Osteoblast (primary cell): ENCODE results near the gene POLR2J. TPM values are rescaled to one million over a fixed set of nuclear protein-coding genes. Genes with fewer than 3 reads are reported as not detected.
"Not testable (repeated sequence)": the region's sequence is repeated elsewhere in the genome, so short reads cannot be mapped to it uniquely, and the experiment has no call there.

Experiments used
- DNase-seq: peaks from one replicate; pipeline ENCODE4 v3.0.0; 2011; ENCODE audit warnings: low spot score, mixed read lengths; ENCODE audit not compliant: insufficient read length; ENCODE audit errors: missing footprints
- H2AFZ ChIP-seq: 2 replicates; pipeline ENCODE4 v1.6.0; 2011; ENCODE audit warnings: mild to moderate bottlenecking, low read length
- H3K27ac ChIP-seq: 2 replicates; pipeline ENCODE4 v1.5.1; 2011; ENCODE audit warnings: mild to moderate bottlenecking, low read depth, low read length, moderate library complexity
- H3K27me3 ChIP-seq: 2 replicates; pipeline ENCODE4 v1.6.0; 2012; ENCODE audit warnings: mild to moderate bottlenecking, control low read depth, inconsistent platforms, low read length, moderate library complexity; ENCODE audit not compliant: insufficient read depth
- H3K36me3 ChIP-seq: 2 replicates; pipeline ENCODE4 v1.5.1; 2011; ENCODE audit warnings: mild to moderate bottlenecking, low read length, control low read depth, moderate library complexity; ENCODE audit not compliant: insufficient read depth
- H3K4me1 ChIP-seq: 2 replicates; pipeline ENCODE4 v1.5.1; 2011; ENCODE audit warnings: mild to moderate bottlenecking, low read length, control low read depth, moderate library complexity; ENCODE audit not compliant: insufficient read depth
- H3K4me2 ChIP-seq: 2 replicates; pipeline ENCODE4 v1.6.0; 2011; ENCODE audit warnings: mild to moderate bottlenecking, low read length; ENCODE audit not compliant: insufficient read depth
- H3K4me3 ChIP-seq: fragments of 200-600 bp; sonication (generic); 3 replicates; pipeline ENCODE4 v1.5.1; 2012; ENCODE audit warnings: mild to moderate bottlenecking, low read length, inconsistent platforms; ENCODE audit not compliant: insufficient read depth
- H3K79me2 ChIP-seq: 2 replicates; pipeline ENCODE4 v1.6.0; 2012; ENCODE audit warnings: mild to moderate bottlenecking, low read length, control low read depth, inconsistent platforms; ENCODE audit not compliant: insufficient read depth
- H3K9me3 ChIP-seq: 2 replicates; pipeline ENCODE4 v1.5.1; 2011; ENCODE audit warnings: low read depth, low read length, control low read depth
- H4K20me1 ChIP-seq: 2 replicates; pipeline ENCODE4 v1.6.0; 2012; ENCODE audit warnings: mild to moderate bottlenecking, low read length, control low read depth; ENCODE audit not compliant: insufficient read depth
- total RNA-seq: library from RNA; depleted of rRNA; stranded (reverse); fragments of >200 nt; gene quantifications from 2 replicates; pipeline ENCODE4 v1.2.3, GENCODE V29; 2012
- TF ChIP-seq, protein P1 (sequence below): IDR thresholded peaks from 2 replicates; pipeline ENCODE4 v1.5.1; 2011; ENCODE audit warnings: mild to moderate bottlenecking, low read depth, low read length, moderate library complexity; ENCODE audit errors: extremely low read depth

POLR2J gene
- total RNA-seq, 1 donor: 27.9 TPM

DNA sequence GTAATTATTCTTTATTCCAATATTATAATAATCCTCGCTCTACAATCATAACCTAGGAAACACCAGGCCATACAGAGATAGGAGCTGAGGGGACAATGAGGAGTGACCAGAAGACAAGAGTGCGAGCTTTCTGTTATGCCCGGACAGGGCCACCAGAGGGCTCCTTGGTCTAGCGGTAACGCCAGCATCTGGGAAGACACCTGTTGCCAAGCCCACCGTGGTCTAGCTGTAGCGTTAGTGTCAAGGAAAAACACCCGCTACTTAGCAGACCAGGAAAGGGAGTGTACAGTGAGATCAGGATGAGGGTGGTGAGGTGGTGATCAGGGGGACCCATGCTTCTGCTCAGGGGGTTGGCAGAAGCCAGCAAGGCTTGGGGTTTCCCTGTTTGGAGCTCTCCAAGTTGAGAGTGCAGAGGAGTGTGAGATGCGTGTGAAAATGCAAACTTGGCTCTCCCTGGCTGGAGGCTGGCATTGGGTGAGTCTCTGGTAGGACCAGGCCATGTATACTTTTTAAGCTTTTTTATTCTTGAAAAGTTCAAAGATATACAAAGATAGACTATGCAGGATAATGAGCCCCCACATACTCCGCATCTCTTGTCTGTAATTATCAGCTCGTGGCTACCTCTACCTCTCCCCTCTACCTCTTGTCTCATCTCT is 1.4 kb upstream of the POLR2J start:
- H4K20me1 ChIP-seq, H3K4me3 ChIP-seq, H3K4me2 ChIP-seq, DNase-seq, H3K27ac ChIP-seq, H3K79me2 ChIP-seq, H3K9me3 ChIP-seq, H2AFZ ChIP-seq, H3K4me1 ChIP-seq, H3K36me3 ChIP-seq, H3K27me3 ChIP-seq: not testable (repeated sequence)
- TF ChIP-seq, protein P1, sequence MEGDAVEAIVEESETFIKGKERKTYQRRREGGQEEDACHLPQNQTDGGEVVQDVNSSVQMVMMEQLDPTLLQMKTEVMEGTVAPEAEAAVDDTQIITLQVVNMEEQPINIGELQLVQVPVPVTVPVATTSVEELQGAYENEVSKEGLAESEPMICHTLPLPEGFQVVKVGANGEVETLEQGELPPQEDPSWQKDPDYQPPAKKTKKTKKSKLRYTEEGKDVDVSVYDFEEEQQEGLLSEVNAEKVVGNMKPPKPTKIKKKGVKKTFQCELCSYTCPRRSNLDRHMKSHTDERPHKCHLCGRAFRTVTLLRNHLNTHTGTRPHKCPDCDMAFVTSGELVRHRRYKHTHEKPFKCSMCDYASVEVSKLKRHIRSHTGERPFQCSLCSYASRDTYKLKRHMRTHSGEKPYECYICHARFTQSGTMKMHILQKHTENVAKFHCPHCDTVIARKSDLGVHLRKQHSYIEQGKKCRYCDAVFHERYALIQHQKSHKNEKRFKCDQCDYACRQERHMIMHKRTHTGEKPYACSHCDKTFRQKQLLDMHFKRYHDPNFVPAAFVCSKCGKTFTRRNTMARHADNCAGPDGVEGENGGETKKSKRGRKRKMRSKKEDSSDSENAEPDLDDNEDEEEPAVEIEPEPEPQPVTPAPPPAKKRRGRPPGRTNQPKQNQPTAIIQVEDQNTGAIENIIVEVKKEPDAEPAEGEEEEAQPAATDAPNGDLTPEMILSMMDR: peak; percentile 27

DNA sequence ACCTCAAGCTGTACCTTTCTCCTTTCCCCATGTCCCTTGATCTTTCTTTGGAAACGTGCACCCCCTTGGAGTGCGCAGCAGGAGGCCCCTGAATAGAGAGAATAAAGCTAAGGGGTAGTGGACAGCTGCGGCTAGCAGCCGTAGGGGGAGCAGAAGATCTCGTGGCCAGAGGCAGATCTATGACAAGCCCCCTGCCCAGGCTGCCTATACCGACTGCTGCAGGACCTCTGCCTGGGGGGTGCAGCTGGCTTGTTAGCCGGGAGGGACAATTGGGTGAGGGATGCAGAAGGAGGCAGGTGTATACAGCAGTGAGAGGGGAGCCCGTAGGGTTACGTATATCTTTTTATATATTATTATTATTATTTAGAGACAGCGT is 475 bp upstream of the POLR2J start:
- not testable (repeated sequence) for H3K4me3 ChIP-seq, H4K20me1 ChIP-seq, H3K27ac ChIP-seq, H2AFZ ChIP-seq, H3K36me3 ChIP-seq, H3K9me3 ChIP-seq, DNase-seq, H3K4me2 ChIP-seq, H3K79me2 ChIP-seq, H3K4me1 ChIP-seq, H3K27me3 ChIP-seq

DNA sequence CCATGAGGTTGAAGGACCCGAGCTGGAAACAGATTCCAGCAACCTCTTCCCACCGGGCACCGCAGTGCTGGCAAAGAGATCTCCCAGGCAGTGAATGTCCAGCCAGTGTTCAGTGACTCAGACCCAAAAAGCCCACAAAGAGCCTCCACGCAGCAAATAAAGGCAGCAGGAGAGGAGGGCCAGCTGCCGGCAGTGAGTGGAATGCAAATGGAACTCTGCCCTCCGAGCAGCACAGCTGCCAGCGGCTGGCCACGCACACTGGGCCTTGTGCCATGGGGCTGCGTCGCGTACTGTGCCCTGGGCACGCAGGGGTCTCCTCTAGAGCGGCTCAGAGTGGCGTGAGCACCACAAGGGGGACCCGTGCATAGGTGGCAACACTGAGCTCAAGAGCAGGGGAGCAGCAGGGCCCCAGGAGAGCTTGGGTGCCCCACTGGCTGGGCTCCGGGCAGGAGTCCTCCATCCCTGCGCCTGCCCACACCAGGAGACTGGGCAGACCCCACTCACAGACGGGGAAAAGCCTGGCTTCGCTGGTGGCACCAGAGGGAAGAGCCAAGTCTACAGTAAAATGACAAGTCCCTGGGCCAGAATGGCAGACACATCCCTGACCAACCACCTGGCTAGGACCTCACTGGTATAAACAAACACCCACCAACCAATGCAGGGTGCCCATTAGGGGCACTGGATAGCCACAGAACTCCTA is 3.8 kb downstream of the POLR2J start:
- not testable (repeated sequence) for H3K9me3 ChIP-seq, H3K79me2 ChIP-seq, H2AFZ ChIP-seq, H3K4me3 ChIP-seq, DNase-seq, H3K27me3 ChIP-seq, H4K20me1 ChIP-seq, H3K27ac ChIP-seq, H3K4me2 ChIP-seq, H3K4me1 ChIP-seq
- H3K36me3 ChIP-seq: peaks cover 24% of the 10 kb centered on the region

DNA sequence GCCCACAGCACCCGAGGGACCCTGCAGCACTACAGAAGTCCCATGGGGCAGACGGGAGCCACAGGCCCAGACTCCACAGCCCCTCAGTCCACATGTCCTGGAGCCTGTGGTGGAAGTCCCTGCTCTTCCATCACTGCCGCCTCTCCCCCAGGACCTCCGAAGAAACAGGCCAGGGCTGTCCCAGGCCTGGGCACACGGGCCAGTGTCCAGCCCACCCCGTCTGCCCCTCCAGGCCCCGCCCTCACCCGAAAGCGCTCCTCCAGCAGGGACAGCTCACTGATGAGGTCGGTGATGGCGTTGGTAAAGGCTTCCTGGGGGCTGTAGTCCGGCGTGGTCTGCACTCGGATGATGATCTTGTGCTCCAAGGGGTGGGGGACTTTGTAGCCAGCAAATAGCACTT is 4.6 kb downstream of the POLR2J start:
- H3K79me2 ChIP-seq, H3K9me3 ChIP-seq, H3K4me3 ChIP-seq, H3K27me3 ChIP-seq, H2AFZ ChIP-seq, H3K4me2 ChIP-seq, H3K27ac ChIP-seq, H4K20me1 ChIP-seq, H3K4me1 ChIP-seq, DNase-seq: not testable (repeated sequence)
- H3K36me3 ChIP-seq: peaks cover 24% of the 10 kb centered on the region

DNA sequence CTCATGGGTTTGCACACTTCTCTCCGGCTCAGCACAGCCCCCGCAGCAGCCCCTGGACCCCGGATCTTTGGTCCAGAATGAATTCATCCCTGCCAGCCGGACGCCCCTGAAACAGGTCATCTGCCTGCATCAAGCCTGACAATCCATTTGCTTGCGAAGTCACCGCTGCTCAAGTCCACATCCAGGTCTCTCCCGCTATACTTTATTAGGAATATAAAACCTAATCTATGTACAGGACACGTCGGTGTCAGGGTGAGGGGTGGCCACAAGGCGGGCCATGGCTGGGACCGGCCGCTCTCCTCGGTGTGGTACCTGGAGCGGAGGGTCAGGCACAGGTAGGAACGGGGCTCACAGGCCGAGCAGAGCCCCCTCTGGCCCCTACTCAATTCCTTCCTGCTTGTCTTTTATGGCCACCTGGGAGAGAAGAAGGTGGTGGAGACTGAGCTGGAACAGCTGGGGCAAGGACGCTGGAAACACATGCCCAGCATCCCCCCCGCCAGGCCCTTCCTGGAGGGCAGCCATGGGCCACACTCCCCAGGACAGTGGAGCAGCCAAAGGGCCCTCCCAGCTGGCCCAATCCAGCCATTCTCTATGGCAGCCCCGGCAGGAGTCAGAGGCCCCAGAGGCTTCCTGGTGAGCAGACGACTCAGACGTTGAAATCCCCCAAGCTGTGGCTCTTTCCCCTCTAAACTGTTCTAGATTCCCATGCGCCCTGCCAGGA is 5.3 kb downstream of the POLR2J start:
- H3K4me3 ChIP-seq: no peak overlapping the region
- no peaks in the 10 kb centered on the region for H3K9me3 ChIP-seq
- H3K79me2 ChIP-seq: peaks cover 3% of the 10 kb centered on the region
- no peaks in the 10 kb centered on the region for H4K20me1 ChIP-seq
- no peaks in the 10 kb centered on the region for H3K4me1 ChIP-seq
- DNase-seq: peak; percentile 81
- H3K36me3 ChIP-seq: peaks cover 24% of the 10 kb centered on the region
- no peak overlapping the region for H3K4me2 ChIP-seq
- TF ChIP-seq, protein P1: no peak
- H2AFZ ChIP-seq: no peak overlapping the region
- no peaks in the 10 kb centered on the region for H3K27me3 ChIP-seq
- no peak overlapping the region for H3K27ac ChIP-seq
